GM21576 (cell line): ENCODE data around the gene SCN10A.

Experiments
- ATAC-seq: cut with Tn5 transposase; IDR thresholded peaks from one replicate; pipeline ENCODE4 v1.9.1; 2021; ENCODE audit warnings: mild to moderate bottlenecking, moderate library complexity; ENCODE audit not compliant: unreplicated experiment

The SCN10A gene

DNA sequence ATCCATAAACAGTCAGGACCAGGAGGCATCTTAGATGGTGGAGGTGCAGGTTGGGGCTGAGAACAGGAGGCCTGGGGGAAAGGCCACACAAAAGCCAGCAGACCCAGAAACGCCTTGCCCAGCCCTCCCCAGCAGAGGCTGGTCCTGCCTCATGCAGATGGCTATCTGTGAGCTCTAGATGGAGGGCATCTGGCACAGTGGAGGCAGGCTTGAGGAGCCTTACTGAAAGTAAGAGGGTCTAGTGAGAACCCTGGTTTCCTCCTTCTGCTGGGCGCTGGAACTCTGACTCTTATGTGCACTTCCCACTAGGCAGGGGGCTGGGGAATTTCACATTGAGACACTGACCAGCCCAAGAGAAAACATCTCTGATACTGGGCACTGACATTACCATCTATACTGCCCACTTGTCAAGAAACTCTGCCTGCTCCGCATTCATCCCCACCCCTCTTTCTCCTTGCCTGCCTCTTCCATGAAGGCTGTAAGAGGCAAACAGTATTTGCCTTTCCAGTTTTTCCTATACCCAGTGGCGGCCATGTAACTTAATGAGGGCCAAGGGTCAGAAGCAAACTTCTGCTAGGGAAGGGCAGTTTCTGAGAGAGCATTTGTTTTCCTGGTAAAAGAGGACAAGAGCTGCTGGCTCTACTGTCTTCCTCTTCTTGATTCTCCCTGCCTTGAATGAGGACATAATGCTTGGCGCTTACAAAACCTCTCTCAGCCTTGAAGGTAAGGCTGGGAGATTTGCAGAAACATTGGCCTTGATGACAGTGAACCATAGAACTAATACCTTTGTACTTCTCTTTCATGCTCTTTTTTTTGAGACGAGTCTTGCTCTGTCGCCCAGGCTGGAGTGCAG is 162.1 kb downstream of the SCN10A start:
- ATAC-seq, result no peak

DNA sequence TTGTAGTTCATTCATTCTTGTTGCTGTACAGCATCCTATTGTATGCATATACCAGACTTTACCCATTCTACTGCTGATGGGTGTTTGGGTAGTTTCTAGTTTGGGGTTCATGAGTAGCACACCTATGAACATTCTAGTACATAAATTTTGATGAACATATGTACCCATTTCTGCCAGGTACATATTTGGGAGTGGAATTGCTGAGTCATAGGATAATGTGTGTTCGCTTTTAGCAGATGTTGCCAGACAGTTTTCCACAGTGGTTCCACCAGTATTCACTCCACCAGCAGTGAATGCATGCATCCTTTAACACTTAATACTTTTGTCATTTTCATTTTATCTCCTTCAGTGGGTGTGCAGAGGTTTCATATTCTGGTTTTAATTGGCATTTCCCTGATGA is 163.1 kb downstream of the SCN10A start:
- ATAC-seq, result no peak

DNA sequence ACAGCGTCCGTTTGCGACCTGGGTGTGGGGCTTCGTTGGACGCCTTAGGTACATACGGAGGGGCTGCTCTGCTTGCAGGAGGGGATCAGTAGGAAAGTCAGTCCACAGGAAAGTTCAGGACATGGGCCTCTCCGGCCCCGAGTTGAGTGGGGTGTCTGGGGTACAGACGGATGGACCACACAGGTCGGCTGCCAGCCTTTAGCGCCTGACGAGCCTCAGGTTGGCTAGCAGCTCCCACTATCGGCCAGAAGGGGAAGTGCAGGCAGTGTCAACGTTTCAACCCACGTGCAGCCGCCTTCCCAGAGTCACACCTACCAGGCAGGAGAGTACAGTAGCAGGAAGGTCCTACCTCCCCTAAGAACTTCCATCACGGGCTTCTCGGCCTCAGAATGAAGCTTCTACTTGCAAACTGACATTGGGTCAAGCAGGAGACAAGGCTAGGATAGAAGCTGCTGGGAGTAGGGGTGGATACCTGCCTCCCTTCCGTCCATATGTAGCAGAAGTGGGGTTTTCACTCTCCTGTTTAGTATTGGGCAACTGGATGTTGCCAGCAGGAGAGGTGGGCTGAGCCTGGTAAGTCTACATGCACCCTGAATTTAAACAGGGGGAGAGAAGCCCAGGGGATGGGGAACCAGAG is 164.7 kb downstream of the SCN10A start:
- peak; percentile 51 for ATAC-seq

DNA sequence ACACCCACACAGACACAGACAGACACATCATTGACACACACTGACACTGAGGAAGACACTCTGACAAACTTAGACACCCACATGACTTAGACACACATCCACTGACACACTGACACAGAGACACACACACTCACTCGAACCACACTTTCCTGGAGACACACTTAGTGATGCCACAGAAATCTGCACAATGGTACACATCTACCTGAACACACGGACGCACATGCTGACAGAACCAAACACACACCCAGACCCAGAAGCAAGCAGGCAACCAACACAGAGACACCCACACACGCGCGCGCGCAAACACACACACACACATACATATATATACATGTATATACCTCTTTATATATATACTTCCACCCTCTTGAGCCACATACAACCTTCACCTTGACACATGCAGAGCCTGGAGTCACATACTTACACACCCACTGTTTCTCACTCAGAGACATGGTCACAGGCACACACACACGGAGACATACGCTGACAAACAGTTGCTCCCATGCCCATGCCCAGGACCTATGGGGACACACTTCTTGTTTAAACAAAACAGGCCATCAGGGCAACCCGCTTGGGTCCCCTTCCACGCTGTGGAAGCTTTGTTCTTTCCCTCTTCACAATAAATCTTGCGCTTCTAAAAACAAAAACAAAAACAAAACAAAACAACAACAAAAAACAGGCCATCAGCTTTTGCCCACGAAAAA is 165.6 kb downstream of the SCN10A start:
- ATAC-seq, result no peak

DNA sequence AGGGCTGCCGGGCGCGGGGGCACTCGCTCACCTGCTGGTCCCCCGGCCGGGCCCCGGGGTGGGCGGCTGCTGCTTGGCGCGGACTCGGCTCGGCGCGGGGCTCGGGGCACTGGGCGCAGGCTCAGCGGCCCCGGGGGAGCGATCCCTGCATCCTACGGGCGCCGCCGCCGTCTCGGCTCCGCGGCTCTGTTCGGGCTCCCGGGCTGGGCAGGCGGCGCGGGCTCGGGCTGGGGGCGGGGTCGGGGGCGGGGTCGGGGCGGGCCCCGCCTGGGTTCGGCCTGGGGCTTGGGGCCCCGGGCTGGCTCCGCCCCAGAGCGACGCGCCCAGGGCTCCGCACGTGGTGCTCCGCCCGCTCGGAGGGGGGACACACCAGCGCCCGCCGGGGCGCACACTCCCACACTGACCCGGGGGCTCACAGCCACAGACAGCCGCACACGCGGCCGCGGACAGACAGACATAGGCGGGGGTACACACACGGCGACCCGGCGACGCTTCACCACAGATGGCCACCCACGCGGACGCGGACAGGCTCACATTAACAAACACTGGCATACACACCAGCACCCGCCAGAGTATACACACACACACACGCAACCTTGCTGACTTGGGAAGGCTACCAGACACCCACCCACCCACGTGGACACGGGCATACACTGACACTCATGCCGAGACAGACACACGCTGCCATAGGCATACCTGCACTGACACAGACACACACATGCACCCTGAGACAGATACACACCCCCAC is 166.3 kb downstream of the SCN10A start, which contains the start of gene SCN5A:
TSS of gene SCN5A (minus strand) at position 188 of the 748 bp plus-strand sequence. CDS start 16,380 bp downstream, outside the sequence.
- ATAC-seq, result no peak

DNA sequence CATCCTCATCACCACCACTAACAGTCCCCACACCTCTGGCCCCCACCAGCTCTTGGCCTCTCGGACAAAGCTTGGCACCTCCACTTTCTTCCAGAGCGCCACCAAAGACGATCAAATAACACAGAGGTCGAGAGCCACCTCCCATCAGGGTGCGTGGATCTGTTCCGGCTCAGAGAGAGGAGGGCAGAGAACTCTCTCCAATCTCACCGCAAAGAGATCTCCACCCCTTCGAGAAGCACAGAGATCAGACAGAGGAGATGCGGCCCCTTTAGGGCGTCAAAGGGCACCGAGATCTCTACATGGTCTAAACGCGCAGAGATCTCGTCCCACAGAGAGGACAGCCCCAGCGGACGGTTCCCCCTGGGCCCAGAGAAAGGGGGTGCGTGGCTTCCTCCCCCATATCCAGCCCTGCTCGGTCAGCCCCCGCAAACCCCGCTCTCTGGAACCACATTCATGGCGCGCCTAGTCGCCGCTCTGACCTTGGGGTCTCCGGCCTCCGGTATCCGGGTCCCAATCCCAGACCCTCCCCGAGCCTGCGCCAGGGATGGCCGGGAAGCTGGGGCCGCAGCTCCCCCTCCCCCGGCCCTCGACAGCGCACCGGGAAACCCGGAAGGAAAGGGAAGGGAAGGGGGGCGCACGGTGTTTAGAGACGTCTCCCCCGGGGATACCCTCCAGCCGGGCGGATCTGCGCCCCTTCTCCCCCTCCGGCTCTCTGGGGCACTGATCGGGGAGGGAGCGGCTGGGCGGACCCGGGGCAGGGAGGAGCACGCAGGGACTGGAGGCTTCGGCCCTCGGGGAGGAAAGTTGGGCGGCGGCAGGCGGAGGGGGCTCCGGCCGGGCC is 167.1 kb downstream of the SCN10A start:
- no peak for ATAC-seq

DNA sequence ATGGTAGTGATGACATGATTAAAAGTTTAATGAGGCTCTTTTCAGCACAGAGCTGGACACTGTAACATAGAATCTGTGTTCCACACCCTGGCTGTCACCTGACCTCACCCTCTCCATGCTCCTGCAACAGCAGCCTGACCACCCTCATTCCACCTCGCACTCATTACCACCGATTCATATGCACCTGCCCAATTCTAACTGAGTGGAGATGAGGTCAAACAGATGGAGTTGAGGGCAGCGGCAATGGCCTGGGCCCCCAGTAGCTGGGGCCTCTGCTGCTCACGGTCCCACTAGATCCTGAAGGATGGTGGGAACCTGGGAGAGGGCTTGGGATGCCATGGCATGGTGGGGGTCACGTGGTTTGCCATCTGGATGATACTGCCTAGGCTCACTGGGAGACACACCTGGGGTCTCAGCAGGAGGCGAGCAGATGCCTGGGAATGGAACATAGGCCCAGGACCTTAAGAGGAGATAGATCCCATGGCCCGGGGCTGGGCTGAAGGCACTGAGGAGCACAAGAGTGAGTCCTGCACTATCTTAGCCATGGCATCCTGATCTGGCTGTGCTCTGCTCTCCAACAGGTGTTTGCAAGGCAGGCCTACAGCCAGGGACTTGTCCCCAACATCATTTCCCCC is 167.9 kb downstream of the SCN10A start:
- no peak for ATAC-seq

DNA sequence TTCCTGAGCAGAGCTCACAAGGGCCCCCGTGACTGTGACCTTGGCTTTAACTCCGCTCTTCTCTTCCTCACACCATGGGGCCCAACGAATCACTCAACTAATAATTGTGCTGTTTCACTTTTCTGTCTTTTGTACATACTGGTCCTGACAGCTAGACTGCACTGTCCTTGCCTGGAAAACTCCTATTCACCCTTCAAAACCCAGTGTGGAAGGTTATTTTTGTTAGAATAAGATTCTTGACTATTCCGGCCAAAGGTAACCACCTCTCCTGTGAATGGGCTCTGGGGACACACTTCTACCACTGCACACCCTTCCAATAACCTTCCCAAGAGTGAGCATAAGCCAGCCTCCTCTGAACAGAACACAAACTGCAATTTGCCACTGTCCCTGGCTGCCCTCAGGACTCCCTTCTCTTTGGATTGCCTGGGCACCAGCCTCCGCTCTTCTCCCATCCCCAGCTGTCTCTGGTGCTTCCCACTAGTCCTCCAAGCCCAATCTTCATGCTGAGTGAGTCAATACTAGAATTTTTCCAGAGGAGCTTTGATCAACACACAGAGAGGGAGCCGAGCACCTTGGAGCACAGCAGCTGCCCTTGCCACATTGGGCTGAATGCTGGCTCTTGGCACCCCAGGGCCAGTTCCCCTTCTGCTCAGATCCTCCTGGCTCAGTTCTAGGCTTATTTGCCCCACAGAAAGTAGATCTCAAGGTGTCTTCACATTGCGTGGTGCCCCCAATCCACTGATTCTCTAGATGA is 168.6 kb downstream of the SCN10A start:
- no peak for ATAC-seq
